Neural progenitor cell (in vitro differentiated cells): ENCODE results near the gene GNB5. TPM values are rescaled to one million over a fixed set of nuclear protein-coding genes. Genes with fewer than 3 reads are reported as not detected.
"Not testable (repeated sequence)": the region's sequence is repeated elsewhere in the genome, so short reads cannot be mapped to it uniquely, and the experiment has no call there.

ENCODE experiments used
- DNase-seq: peaks from one replicate; pipeline ENCODE4 v3.0.0-alpha.2; 2016; ENCODE audit warnings: low spot score
- H2AFZ ChIP-seq: fragments of 200-600 bp; sonication (generic); replicated peaks from 2 replicates; pipeline ENCODE4 v1.6.1; 2016; ENCODE audit warnings: antibody characterized with exemption
- H3F3A ChIP-seq: fragments of 200-600 bp; sonication (generic); 2 replicates; pipeline ENCODE4 v1.6.1; 2016; ENCODE audit warnings: antibody characterized with exemption, low read depth
- H3K27ac ChIP-seq: fragments of 200-600 bp; sonication (generic); 2 replicates; pipeline ENCODE4 v1.5.1; 2016; ENCODE audit warnings: mild to moderate bottlenecking
- H3K27me3 ChIP-seq: fragments of 200-600 bp; sonication (generic); 2 replicates; pipeline ENCODE4 v1.6.1; 2016; ENCODE audit warnings: mild to moderate bottlenecking, moderate library complexity
- H3K36me3 ChIP-seq: fragments of 200-600 bp; sonication (generic); 2 replicates; pipeline ENCODE4 v1.5.1; 2016
- H3K4me1 ChIP-seq: fragments of 200-600 bp; sonication (generic); 2 replicates; pipeline ENCODE4 v1.6.1; 2016; ENCODE audit warnings: mixed run types
- H3K4me2 ChIP-seq: fragments of 200-600 bp; sonication (generic); 2 replicates; pipeline ENCODE4 v1.6.1; 2016
- H3K4me3 ChIP-seq: fragments of 200-600 bp; sonication (generic); 2 replicates; pipeline ENCODE4 v1.5.1; 2016
- H3K79me2 ChIP-seq: fragments of 200-600 bp; sonication (generic); 2 replicates; pipeline ENCODE4 v1.6.1; 2016; ENCODE audit warnings: low read depth
- H3K9ac ChIP-seq: fragments of 200-600 bp; sonication (generic); 2 replicates; pipeline ENCODE4 v1.6.1; 2016
- H3K9me3 ChIP-seq: fragments of 200-600 bp; sonication (generic); 2 replicates; pipeline ENCODE4 v1.5.1; 2016; ENCODE audit warnings: low read depth
- H4K20me1 ChIP-seq: fragments of 200-600 bp; sonication (generic); 2 replicates; pipeline ENCODE4 v1.6.1; 2016; ENCODE audit warnings: low read depth
- H3K27ac Mint-ChIP-seq: 3 replicates; pipeline ENCODE4 v1.8.0; 2021; ENCODE audit warnings: mixed read lengths
- H3K27me3 Mint-ChIP-seq: 2 replicates; pipeline ENCODE4 v1.8.0; 2022; ENCODE audit warnings: low read depth, mild to moderate bottlenecking, inconsistent platforms, moderate library complexity, mixed read lengths; ENCODE audit not compliant: insufficient read depth
- H3K36me3 Mint-ChIP-seq: 3 replicates; pipeline ENCODE4 v1.8.0; 2021; ENCODE audit warnings: mixed read lengths
- H3K4me1 Mint-ChIP-seq: 3 replicates; pipeline ENCODE4 v1.8.0; 2021; ENCODE audit warnings: mixed read lengths
- H3K4me3 Mint-ChIP-seq: 3 replicates; pipeline ENCODE4 v1.8.0; 2021; ENCODE audit warnings: mild to moderate bottlenecking, moderate library complexity, mixed read lengths
- H3K9me3 Mint-ChIP-seq: 3 replicates; pipeline ENCODE4 v1.8.0; 2020; ENCODE audit warnings: mixed read lengths
- CTCF ChIP-seq: fragments of 200-600 bp; sonication (generic); IDR thresholded peaks from 2 replicates; pipeline ENCODE4 v1.5.1; 2017; ENCODE audit warnings: antibody characterized with exemption, mild to moderate bottlenecking
- EZH2 ChIP-seq: fragments of 200-600 bp; sonication (generic); IDR thresholded peaks from 2 replicates; pipeline ENCODE4 v1.6.1; 2017; ENCODE audit warnings: antibody characterized with exemption, mild to moderate bottlenecking, moderate library complexity
- EZH2phosphoT487 ChIP-seq: fragments of 200-600 bp; sonication (generic); IDR thresholded peaks from 2 replicates; pipeline ENCODE4 v1.6.1; 2017; ENCODE audit warnings: antibody characterized with exemption
- total RNA-seq: library from RNA; depleted of rRNA; stranded (reverse); fragments of >200 nt; gene quantifications from 2 replicates; pipeline ENCODE4 v1.2.3, GENCODE V29; 2015; ENCODE audit warnings: low replicate concordance

Gene GNB5
- total RNA-seq, 1 donor from 2014 or later = 36.0 TPM

DNA sequence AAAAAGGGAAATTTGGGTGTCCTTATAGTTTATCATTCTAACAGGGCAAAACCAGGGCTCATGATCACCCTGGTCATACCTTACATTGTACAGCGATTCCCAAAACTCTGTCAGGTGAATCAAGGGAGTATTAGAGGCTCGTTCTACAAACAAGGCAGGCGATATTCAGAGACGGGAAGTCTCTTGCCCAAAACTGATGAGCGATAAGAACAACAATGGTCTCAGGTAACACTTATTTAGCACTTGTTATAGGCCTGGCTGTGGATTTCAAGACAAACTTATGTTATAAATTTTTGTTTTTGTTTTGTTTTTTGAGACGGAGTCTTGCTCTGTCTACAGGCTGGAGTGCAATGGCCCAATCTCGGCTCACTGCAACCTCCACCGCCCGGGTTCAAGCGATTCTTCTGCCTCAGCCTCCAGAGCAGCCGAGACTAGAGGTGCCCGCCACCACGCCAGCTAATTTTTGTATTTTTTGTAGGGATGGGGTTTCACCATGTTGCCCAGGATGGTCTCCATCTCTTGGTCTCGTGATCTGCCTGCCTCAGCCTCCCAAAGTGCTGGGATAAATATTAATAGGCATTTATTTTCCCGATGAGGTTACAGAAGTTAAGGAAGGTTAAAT lies 91.4 kb downstream of the GNB5 start:
- Mint-ChIP-seq H3K36me3 (no peaks in the 10 kb centered on the region), H3K27ac (no peak overlapping the region), H3K27me3 (peaks cover 3% of the 10 kb centered on the region), H3K4me3 (no peak overlapping the region), H3K9me3 (peaks cover 2% of the 10 kb centered on the region), H3K4me1 (peaks cover 7% of the 10 kb centered on the region)
- no peak overlapping the region for H3K4me3 ChIP-seq
- H3F3A ChIP-seq = no peaks in the 10 kb centered on the region
- H3K4me1 ChIP-seq = no peaks in the 10 kb centered on the region
- no peaks in the 10 kb centered on the region for H3K9me3 ChIP-seq
- no peaks in the 10 kb centered on the region for H3K79me2 ChIP-seq
- no peaks in the 10 kb centered on the region for H4K20me1 ChIP-seq
- H3K36me3 ChIP-seq = no peaks in the 10 kb centered on the region
- H3K27ac ChIP-seq = no peak overlapping the region
- no peak for TF ChIP-seq EZH2
- no peak for TF ChIP-seq CTCF
- no peak for TF ChIP-seq EZH2phosphoT487
- no peak overlapping the region for H3K9ac ChIP-seq
- DNase-seq = no peak
- no peaks in the 10 kb centered on the region for H3K27me3 ChIP-seq
- no peak overlapping the region for H2AFZ ChIP-seq
- H3K4me2 ChIP-seq = no peak overlapping the region

- H3K79me2 ChIP-seq = no peaks in the 10 kb centered on the region
- H3K4me1 Mint-ChIP-seq = peaks cover 4% of the 10 kb centered on the region
- H3K27me3 ChIP-seq = no peaks in the 10 kb centered on the region
- no peak for DNase-seq
- no peak overlapping the region for H3K4me3 ChIP-seq
- H2AFZ ChIP-seq = no peak overlapping the region
- peaks cover 2% of the 10 kb centered on the region for H3K9me3 Mint-ChIP-seq
- H3F3A ChIP-seq = no peaks in the 10 kb centered on the region
- H3K27ac ChIP-seq = no peak overlapping the region
- no peak overlapping the region for H3K27ac Mint-ChIP-seq
- no peaks in the 10 kb centered on the region for H3K4me1 ChIP-seq
- no peak overlapping the region for H3K4me3 Mint-ChIP-seq
- no peak overlapping the region for H3K4me2 ChIP-seq
- H3K27me3 Mint-ChIP-seq = peaks cover 3% of the 10 kb centered on the region
- H3K9ac ChIP-seq = no peak overlapping the region
- H4K20me1 ChIP-seq = no peaks in the 10 kb centered on the region
- H3K9me3 ChIP-seq = no peaks in the 10 kb centered on the region
- H3K36me3 ChIP-seq = no peaks in the 10 kb centered on the region
- no peaks in the 10 kb centered on the region for H3K36me3 Mint-ChIP-seq
- TF ChIP-seq EZH2phosphoT487 = no peak
- TF ChIP-seq CTCF = no peak
- no peak for TF ChIP-seq EZH2
Measured at GRCh38 chr15:52098323-52098722, 92.9 kb downstream of the GNB5 start.

DNA sequence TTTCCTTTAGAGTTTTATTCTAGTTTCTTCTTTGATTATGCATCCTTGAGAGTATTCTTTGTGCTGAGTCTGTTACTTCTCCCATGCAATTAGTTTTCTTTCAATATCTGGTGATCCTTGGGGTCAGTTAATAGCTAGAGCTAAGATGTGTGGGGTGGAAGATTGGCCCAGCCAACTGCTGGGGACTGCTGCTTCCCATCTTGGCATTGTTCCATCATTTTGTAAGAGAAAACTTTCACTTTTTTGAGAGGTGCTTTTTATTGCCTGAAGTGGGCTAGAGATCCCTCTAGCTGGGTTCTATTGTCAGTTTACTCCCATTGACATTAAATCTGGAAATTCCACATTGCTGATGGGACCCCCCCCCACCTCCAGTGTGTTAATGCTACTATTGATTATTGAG lies 94.0 kb downstream of the GNB5 start:
- no peak overlapping the region for H3K27ac ChIP-seq
- no peaks in the 10 kb centered on the region for H3K36me3 ChIP-seq
- H3K27me3 Mint-ChIP-seq = peaks cover 3% of the 10 kb centered on the region
- no peaks in the 10 kb centered on the region for H3K27me3 ChIP-seq
- no peak overlapping the region for H2AFZ ChIP-seq
- H3K36me3 Mint-ChIP-seq = no peaks in the 10 kb centered on the region
- H3K4me1 ChIP-seq = no peaks in the 10 kb centered on the region
- H4K20me1 ChIP-seq = no peaks in the 10 kb centered on the region
- no peak overlapping the region for H3K4me3 ChIP-seq
- no peak for TF ChIP-seq EZH2
- no peak for TF ChIP-seq EZH2phosphoT487
- no peak for TF ChIP-seq CTCF
- no peak overlapping the region for H3K4me3 Mint-ChIP-seq
- no peak overlapping the region for H3K9ac ChIP-seq
- H3K27ac Mint-ChIP-seq = no peak overlapping the region
- H3K9me3 ChIP-seq = no peaks in the 10 kb centered on the region
- H3K79me2 ChIP-seq = no peaks in the 10 kb centered on the region
- H3K9me3 Mint-ChIP-seq = peaks cover 2% of the 10 kb centered on the region
- H3K4me2 ChIP-seq = no peak overlapping the region
- no peak for DNase-seq
- no peaks in the 10 kb centered on the region for H3F3A ChIP-seq
- H3K4me1 Mint-ChIP-seq = no peaks in the 10 kb centered on the region

GRCh38 chr15:52096536-52096935 lies 94.7 kb downstream of the GNB5 start:
- H3K27me3 Mint-ChIP-seq, H3F3A ChIP-seq, H3K4me2 ChIP-seq, H3K27me3 ChIP-seq, H3K4me3 Mint-ChIP-seq, H3K9ac ChIP-seq, H3K27ac Mint-ChIP-seq, H3K36me3 Mint-ChIP-seq, H3K4me3 ChIP-seq, H3K79me2 ChIP-seq, H3K36me3 ChIP-seq, DNase-seq, H3K9me3 ChIP-seq, H3K9me3 Mint-ChIP-seq, H3K4me1 Mint-ChIP-seq, H4K20me1 ChIP-seq, H2AFZ ChIP-seq, H3K27ac ChIP-seq, H3K4me1 ChIP-seq: not testable (repeated sequence)
